K562 (cell line): ENCODE results near the gene BCL2L12. TPM values are rescaled to one million over a fixed set of nuclear protein-coding genes. Genes with fewer than 3 reads are reported as not detected.

ENCODE experiments used
- CAMTA2 ChIP-seq: fragments of 250-450 bp; sonication (Bioruptor Pico); conservative IDR thresholded peaks from 2 replicates; pipeline ENCODE4 v1.5.1; 2022
- FOXK2 ChIP-seq, 2 experiments: fragments of 450-650 bp; IDR thresholded peaks in 1 of 2; conservative IDR thresholded peaks in 1 of 2; 2 replicates each; pipeline ENCODE4 v1.6.1; 2016; ENCODE audit warnings: low read depth in 2 of 2, mild to moderate bottlenecking in 1 of 2
- MED1 ChIP-seq: sonication (generic); formaldehyde crosslinking; IDR thresholded peaks from 2 replicates; pipeline ENCODE4 v1.8.1; 2023; ENCODE audit warnings: missing genetic modification reagents, borderline replicate concordance
- MIER1 ChIP-seq: fragments of 450-650 bp; IDR thresholded peaks from 2 replicates; pipeline ENCODE4 v1.6.1; 2016; ENCODE audit warnings: antibody characterized with exemption, mild to moderate bottlenecking, low read depth
- MYC ChIP-seq, 2 experiments: fragments of 250-450 bp in 1 of 2; sonication (Bioruptor Pico) in 1 of 2; IDR thresholded peaks; 2 replicates each; pipeline versions ENCODE4 v1.5.1 to v1.6.1; 2012 to 2021; ENCODE audit warnings: low read depth in 2 of 2, borderline replicate concordance in 1 of 2, improper control_type of control experiment in 1 of 2, low read length in 1 of 2, mild to moderate bottlenecking in 1 of 2, moderate library complexity in 1 of 2
- POLR2H ChIP-seq: IDR thresholded peaks from 2 replicates; pipeline ENCODE4 v1.6.1; 2016; ENCODE audit warnings: missing genetic modification characterization, low read depth, mild to moderate bottlenecking, control low read depth, missing compliant biosample characterization, moderate library complexity
- RFX7 ChIP-seq: fragments of 250-450 bp; sonication (Bioruptor Pico); IDR thresholded peaks from 2 replicates; pipeline ENCODE4 v1.5.1; 2021; ENCODE audit warnings: mild to moderate bottlenecking
- SIN3A ChIP-seq, 2 experiments: fragments of 150-350 bp in 1 of 2; IDR thresholded peaks; 2 replicates each; pipeline ENCODE4 v1.6.1; 2011 to 2016; ENCODE audit warnings: borderline replicate concordance in 2 of 2, low read depth in 2 of 2, low read length in 2 of 2, mild to moderate bottlenecking in 2 of 2, moderate library complexity in 2 of 2; ENCODE audit not compliant: control insufficient read depth in 1 of 2
- SMAD1 ChIP-seq: fragments of 150-350 bp; IDR thresholded peaks from 2 replicates; pipeline ENCODE4 v1.6.1; 2014; ENCODE audit warnings: low read length, low read depth; ENCODE audit not compliant: partially characterized antibody
- SMAD4 ChIP-seq: fragments of 250-450 bp; sonication (Bioruptor Pico); conservative IDR thresholded peaks from 2 replicates; pipeline ENCODE4 v1.8.0; 2021; ENCODE audit warnings: inconsistent platforms, mild to moderate bottlenecking, moderate library complexity
- TCF7L2 ChIP-seq: fragments of 150-350 bp; IDR thresholded peaks from 2 replicates; pipeline ENCODE4 v1.6.1; 2016; ENCODE audit warnings: low read depth, mild to moderate bottlenecking, low read length, moderate library complexity
- ZFP36 ChIP-seq: fragments of 150-350 bp; IDR thresholded peaks from 2 replicates; pipeline ENCODE4 v1.6.1; 2018; ENCODE audit warnings: low read length, low read depth; ENCODE audit not compliant: partially characterized antibody
- ZNF311 ChIP-seq: fragments of 250-450 bp; sonication (Bioruptor Pico); IDR thresholded peaks from 2 replicates; pipeline ENCODE4 v1.4.0; 2020; ENCODE audit warnings: mild to moderate bottlenecking, moderate library complexity
- polyA plus RNA-seq, 8 experiments: library from polyadenylated mRNA; depleted of rRNA in 4 of 8; stranded (reverse) in 5 of 8; unstranded in 3 of 8; fragments of >200 nt; fragmentation: Nextera tagmentation in 2 of 8; fragmentation: Illumina TruSeq in 1 of 8; extraction: Ambion mirVana in 2 of 8; extraction: Trizol in 1 of 8; gene quantifications; 2 replicates each; pipeline versions ENCODE4 v1.2.1 to v1.2.3, GENCODE V29; 2011 to 2014; ENCODE audit warnings: inconsistent platforms in 1 of 8, missing spikeins in 1 of 8
- total RNA-seq, 7 experiments: library from RNA; depleted of rRNA in 6 of 7; stranded (reverse); fragments of >200 nt in 6 of 7; fragmentation: Illumina TruSeq in 2 of 7; extraction: Trizol in 2 of 7; gene quantifications; 2 replicates each; pipeline versions ENCODE4 v1.2.1 to v1.2.3, GENCODE V29; 2011 to 2021; ENCODE audit warnings: low replicate concordance in 1 of 7
- TF ChIP-seq, protein P1 (sequence below): sonication (generic); formaldehyde crosslinking; IDR thresholded peaks from 2 replicates; pipeline ENCODE4 v1.8.1; 2023; ENCODE audit warnings: mild to moderate bottlenecking, missing genetic modification reagents
- TF ChIP-seq, protein P2 (sequence below), 2 experiments: IDR thresholded peaks in 1 of 2; conservative IDR thresholded peaks in 1 of 2; 2 replicates each; pipeline ENCODE4 v1.6.1; 2016; ENCODE audit warnings: low read depth in 2 of 2, mild to moderate bottlenecking in 1 of 2, missing compliant biosample characterization in 1 of 2, missing genetic modification characterization in 1 of 2, moderate library complexity in 1 of 2
- TF ChIP-seq, protein P3 (sequence below): fragments of 450-650 bp; conservative IDR thresholded peaks from 2 replicates; pipeline ENCODE4 v1.6.1; 2016; ENCODE audit warnings: missing genetic modification characterization, low read depth, mild to moderate bottlenecking, missing compliant biosample characterization, moderate library complexity

The BCL2L12 gene
- total and polyA plus RNA-seq, 9 of the 15 experiments (the other 6 are each of a cell fraction or from before 2014, with no cell fraction given): 7.4 to 263 (median 81.2) TPM

DNA sequence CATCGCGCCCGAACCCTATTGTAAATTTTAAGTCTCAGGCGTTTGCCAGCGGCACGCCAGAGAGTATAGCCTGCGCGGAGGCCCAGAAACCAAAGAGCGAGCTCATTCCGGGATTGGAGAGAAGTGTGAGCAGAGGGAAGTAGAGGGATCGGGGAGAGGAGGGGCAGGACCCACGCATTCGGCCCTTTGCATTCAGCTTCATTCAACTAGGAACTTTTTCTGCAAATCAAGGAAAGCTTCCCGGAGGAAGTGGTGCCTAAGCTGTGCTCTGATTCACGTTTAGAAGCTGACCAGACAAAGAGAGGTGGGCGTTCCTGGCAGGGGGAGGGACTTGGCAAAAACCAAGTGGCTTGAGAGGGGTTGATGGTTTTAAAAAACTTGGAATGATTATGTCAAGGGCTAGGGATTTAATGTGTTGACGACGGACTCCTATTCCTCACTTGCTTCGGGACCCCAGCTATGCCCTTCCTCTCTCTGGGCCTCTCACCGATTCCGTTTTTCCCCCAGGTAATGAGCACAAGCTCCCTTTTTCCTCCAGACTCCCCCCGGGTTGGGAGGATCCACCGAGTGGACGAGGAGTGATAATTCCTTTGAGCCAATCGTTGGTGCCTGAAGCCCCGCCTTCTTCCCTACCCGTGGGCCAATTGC, 10.5 kb downstream of the BCL2L12 start (continued):
- peak; percentile 97 for TF ChIP-seq TCF7L2
- TF ChIP-seq SMAD4 (CRISPR knock-in tag): 0 out of 2 replicates have a peak, but pooled peaks have one; percentile 33
- TF ChIP-seq, protein P1, sequence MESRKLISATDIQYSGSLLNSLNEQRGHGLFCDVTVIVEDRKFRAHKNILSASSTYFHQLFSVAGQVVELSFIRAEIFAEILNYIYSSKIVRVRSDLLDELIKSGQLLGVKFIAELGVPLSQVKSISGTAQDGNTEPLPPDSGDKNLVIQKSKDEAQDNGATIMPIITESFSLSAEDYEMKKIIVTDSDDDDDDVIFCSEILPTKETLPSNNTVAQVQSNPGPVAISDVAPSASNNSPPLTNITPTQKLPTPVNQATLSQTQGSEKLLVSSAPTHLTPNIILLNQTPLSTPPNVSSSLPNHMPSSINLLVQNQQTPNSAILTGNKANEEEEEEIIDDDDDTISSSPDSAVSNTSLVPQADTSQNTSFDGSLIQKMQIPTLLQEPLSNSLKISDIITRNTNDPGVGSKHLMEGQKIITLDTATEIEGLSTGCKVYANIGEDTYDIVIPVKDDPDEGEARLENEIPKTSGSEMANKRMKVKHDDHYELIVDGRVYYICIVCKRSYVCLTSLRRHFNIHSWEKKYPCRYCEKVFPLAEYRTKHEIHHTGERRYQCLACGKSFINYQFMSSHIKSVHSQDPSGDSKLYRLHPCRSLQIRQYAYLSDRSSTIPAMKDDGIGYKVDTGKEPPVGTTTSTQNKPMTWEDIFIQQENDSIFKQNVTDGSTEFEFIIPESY (CRISPR knock-in tag): 0 out of 2 replicates have a peak, but pooled peaks have one; percentile 65
- TF ChIP-seq ZNF311 (CRISPR knock-in tag): no peak
- TF ChIP-seq MED1: no peak
- no peak for TF ChIP-seq CAMTA2 (CRISPR knock-in tag)
- peak; percentile 29; the same call in 1 of the 2 replicates for TF ChIP-seq MYC (IDR thresholded peaks at IDR 0.05; ENCODE audit: low read depth, low read length)
- TF ChIP-seq MYC (CRISPR knock-in tag; IDR thresholded peaks at IDR 0.05; ENCODE audit: borderline replicate concordance, low read depth): 0 out of 2 replicates have a peak, but pooled peaks have one; percentile 41
- peak in 1 of 2 experiments; percentile 72; a peak in 1 of 4 replicates for TF ChIP-seq SIN3A (IDR thresholded peaks at IDR 0.05; ENCODE audit: borderline replicate concordance in 2 of 2, control insufficient read depth in 1 of 2, low read depth in 2 of 2, low read length in 2 of 2)
- no peak for TF ChIP-seq RFX7
- TF ChIP-seq, protein P2, sequence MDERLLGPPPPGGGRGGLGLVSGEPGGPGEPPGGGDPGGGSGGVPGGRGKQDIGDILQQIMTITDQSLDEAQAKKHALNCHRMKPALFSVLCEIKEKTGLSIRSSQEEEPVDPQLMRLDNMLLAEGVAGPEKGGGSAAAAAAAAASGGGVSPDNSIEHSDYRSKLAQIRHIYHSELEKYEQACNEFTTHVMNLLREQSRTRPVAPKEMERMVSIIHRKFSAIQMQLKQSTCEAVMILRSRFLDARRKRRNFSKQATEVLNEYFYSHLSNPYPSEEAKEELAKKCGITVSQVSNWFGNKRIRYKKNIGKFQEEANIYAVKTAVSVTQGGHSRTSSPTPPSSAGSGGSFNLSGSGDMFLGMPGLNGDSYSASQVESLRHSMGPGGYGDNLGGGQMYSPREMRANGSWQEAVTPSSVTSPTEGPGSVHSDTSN (CRISPR knock-in tag; IDR thresholded peaks at IDR 0.05; ENCODE audit: low read depth): no peak
- TF ChIP-seq, protein P2 (tag; conservative IDR thresholded peaks at IDR 0.05; ENCODE audit: low read depth): no peak
- 0 out of 2 replicates have a peak, but pooled peaks have one; percentile 60 for TF ChIP-seq POLR2H (tag)
- TF ChIP-seq SMAD1: peak; percentile 66
- peak; percentile 100 for TF ChIP-seq ZFP36
- TF ChIP-seq, protein P3, sequence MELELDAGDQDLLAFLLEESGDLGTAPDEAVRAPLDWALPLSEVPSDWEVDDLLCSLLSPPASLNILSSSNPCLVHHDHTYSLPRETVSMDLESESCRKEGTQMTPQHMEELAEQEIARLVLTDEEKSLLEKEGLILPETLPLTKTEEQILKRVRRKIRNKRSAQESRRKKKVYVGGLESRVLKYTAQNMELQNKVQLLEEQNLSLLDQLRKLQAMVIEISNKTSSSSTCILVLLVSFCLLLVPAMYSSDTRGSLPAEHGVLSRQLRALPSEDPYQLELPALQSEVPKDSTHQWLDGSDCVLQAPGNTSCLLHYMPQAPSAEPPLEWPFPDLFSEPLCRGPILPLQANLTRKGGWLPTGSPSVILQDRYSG (tag): no peak; the same call in 1 of the 2 replicates
- TF ChIP-seq MIER1: peak; percentile 65; the same call in 1 of the 2 replicates
- TF ChIP-seq FOXK2 (conservative IDR thresholded peaks at IDR 0.05 in 1 of 2, IDR thresholded peaks at IDR 0.05 in 1 of 2; ENCODE audit: low read depth in 2 of 2): peak in 1 of 2 experiments; percentile 100; a peak in 2 of 4 replicates
